ENCODE measurements around the gene IFITM2.
"Not testable (repeated sequence)": the region's sequence is repeated elsewhere in the genome, so short reads cannot be mapped to it uniquely, and the experiment has no call there.

Gene IFITM2

DNA sequence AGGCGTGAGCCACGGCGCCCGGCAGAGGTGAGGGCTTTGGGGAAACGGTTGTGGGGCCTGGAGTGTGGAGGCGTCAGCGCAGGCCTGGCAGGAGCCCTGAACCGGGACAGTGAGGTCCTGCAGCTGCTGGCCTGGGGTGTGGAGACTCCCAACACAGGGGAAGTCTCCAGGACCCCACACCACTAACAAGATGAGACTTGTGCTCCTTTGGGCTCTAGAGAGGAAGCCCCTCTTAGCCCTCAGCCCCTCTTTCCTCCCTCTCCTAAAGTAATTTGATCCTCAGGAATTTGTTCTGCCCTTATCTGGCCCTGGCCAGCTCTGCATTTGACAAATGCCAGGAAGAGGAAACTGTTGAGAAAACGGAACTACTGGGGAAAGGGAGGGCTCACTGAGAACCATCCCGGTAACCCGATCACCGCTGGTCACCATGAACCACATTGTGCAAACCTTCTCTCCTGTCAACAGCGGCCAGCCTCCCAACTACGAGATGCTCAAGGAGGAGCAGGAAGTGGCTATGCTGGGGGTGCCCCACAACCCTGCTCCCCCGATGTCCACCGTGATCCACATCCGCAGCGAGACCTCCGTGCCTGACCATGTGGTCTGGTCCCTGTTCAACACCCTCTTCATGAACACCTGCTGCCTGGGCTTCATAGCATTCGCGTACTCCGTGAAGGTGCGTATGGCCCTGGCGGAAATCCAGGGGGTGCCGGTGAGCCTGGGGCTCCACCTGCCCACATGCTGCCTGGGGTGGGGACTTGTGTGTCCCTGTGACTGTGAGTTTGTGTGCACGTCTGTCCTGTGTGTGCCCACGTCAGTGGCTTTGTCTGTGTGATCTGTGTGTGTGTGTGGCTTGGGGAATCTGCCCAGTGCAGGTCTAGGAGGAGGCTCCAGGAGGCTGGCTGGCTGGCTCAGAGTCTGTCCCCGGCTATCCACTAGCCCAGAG, at the start of gene IFITM2:
Gene IFITM2 (plus strand): TSS at position 51 of the 943 bp plus-strand sequence. CDS start 377 bp downstream, at position 428.
- not testable (repeated sequence) for DNase-seq

DNA sequence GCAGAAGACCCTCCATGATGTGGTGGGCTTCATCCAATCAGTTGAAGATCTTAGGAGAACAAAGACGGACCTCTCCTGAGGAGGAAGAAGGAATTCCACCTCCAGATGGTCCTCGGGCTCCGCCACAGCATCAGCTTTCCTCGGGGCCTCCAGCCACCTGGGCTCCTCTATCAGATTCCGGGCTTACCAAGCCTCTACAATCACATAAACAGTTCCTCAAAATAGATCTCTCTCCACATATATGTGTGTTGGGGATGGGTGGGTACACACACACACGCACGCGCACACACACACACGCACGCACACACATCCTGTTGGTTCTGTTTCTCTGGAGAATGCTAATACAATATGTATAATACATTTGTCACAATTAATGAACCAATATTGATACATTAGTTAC, 48.2 kb upstream of the IFITM2 start:
- no peak for DNase-seq

DNA sequence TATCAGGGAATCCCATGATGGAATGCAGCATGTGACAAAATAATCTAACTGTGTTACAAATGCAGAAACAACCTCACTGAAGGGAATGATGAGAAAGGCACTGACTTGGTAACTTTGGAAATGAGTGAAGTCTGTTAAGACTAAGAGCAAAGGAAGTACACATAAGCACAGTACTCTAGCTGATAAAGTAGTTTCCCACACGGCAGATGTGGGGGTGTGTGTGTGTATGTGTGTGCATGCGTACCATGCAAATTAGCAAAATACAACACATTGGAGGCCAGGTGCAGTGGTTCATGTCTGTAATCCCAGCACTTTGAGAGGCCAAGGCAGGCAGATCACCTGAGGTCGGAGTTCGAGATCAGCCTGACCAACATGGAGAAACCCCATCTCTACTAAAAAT, 46.0 kb upstream of the IFITM2 start:
- DNase-seq, result no peak

DNA sequence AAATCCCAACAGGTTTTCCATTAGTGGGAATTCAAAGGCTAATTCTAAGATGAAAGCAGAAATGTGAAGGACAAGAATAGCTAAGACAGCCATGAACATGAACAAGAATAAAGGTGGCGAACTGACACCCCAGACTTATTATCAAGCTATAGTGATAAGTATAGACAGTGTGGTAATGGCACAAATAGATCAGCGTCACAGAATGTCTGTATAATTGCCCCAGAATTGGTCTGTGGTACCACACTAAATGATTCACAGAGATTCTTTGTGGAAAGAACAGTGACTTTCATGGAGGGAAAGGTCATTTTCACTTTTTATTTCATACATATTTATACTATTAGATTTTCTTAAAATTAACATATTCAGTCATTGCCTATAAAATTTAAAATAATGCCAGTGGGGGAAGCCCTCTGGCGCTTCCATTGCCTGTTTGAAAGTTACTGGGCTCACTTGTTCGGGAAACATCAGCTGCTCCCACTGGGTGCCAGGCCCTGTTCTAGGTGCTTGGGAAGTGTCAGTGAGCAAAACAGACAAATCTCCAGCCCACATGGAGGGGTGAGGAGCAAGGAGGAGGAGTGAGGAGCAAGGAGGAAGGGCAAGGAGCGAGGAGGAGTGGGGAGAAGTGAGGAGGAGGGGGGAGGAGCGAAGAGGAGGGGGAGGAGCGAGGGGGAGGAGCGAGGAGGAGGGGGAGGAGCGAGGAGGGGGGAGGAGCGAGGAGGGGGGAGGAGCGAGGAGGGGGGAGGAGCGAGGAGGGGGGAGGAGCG, 40.8 kb upstream of the IFITM2 start:
- no peak for DNase-seq

DNA sequence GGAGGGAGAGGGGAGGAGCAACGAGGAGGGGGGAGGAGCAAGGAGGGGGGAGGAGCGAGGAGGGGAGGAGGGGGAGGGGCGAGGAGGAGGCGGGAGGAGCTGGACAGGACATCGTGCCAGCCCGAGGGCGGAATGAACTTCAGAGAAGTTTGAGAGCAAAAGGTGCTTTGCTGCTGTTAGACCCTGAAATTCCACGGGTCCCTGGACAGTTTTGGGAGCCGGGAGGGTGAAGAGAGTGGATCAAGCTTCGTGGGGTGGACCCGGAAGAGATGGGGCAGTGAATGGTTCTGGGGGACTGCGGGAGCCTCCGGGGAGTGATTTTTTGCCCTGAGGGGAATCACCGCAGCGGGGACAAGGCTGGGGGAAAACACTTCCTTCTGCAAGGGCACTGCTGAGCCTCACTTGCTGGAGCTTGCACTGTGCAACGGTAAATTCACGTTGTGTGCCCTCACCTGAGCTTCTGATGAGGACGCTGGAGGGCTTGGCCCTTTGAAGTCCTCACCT, 40.1 kb upstream of the IFITM2 start:
- no peak for DNase-seq

DNA sequence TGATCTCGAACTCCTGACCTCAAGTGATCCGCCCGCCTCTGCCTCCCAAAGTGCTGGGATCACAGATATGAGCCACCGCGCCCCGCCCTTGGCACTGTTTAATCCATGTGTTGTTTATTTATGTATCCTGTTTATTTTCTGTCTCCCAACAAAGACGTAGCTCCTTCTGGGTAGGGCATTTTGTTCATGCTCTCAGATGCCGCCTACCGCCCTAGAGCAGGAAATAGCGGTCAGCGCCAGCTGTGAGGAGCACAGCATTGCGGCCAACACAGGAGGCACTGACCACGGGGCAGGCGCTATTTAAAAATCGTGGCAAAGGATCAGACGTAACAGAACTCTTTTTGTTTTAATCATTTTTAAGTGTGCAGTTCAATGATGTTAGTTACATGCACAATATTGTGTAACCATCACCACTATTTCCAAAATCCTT, 38.9 kb upstream of the IFITM2 start:
- DNase-seq, result not testable (repeated sequence)

DNA sequence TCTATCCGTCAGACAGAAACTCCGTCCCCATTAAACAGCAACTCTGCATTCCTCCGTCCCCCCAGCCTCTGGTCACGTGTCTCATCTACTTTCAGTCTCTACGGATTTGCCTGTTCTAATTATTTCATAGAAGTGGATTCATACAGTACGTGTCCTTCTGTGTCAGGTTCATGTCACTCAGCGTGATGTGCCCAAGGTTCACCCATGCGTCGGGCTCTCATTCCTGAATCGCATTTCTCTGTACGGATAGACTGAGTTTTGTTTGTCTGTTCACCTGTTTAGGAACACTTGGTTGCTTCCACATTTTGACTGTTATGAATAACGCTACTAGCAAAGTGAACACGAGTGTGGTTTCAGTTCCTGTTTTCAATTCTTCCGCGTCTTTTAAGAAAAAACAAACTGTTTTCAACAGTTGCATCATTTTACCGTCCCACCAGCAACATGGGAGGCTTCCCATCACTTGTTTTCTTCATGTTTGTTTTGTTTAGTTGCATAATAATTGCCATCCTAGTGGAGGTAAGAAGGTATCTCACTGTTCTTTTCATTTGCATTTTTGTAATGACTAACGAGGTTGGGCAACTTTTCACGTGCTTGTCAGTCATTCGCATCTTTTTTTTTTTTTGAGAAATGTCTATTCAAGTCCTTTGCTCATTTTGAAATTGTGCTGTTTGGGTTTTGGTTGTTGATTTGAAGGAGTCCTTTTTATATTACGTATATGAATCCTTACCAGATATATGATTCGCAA, 38.3 kb upstream of the IFITM2 start:
- DNase-seq, result no peak

DNA sequence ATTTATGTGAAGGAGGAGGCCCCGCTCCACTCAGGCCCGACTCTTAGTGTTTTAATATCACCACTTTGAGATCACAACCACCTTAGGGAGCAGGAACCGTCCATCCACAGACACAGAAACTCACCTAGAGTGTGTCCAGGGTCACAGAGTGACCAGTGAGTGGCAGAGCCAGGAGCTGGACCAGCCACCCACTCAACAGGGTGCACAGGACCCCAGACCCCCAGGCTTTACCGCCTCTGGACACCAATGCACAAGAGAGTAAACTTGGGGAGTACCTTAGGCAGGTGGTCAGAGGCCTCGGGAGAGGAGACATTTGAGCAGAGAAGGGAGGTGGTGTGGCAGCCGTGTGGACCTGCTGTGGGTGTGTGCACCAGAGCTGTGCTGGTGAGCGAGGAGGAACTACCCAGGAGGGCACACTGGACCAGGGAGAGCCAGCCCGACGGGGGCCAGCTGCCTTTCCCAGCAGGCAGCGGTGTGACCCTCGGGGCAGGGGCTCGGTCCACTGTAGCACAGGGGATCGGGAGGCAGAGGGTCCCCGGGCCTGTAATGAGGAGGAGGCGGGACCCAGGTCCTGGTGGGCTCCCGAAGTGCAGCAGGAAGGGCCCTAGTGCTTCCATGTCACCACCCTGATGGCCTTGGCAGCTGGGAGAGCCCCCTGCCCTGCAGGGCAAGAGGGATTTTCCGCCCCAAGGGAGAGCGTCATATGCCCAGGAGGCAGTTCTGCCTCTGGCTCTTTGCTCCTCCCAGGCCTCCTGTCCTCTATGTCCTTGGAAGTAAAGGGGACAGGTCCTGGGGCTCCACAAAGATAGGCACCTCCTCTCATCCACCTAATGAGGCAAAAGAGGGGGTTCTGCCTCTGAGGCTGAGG, 36.9 kb upstream of the IFITM2 start:
- DNase-seq, result no peak

DNA sequence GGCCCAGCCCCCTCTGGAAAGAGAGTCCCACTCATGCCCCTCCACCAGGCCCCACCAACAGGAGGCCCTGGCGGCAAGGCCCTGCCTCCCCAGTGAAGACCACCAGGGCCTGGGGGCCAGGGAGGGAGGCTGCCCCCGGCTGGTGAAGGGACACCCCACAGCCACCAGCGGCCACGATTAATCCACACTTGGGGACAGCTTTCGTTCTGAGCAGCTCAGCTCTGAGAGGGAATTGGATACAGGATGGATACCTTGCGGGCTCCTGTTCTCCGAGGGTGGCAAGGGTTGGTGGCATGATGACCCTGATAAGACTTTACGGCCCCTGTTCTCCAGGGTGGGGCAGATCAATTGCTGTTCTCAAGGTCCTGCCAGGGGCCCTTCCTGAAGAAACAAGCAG, 36.3 kb upstream of the IFITM2 start:
- no peak for DNase-seq

DNA sequence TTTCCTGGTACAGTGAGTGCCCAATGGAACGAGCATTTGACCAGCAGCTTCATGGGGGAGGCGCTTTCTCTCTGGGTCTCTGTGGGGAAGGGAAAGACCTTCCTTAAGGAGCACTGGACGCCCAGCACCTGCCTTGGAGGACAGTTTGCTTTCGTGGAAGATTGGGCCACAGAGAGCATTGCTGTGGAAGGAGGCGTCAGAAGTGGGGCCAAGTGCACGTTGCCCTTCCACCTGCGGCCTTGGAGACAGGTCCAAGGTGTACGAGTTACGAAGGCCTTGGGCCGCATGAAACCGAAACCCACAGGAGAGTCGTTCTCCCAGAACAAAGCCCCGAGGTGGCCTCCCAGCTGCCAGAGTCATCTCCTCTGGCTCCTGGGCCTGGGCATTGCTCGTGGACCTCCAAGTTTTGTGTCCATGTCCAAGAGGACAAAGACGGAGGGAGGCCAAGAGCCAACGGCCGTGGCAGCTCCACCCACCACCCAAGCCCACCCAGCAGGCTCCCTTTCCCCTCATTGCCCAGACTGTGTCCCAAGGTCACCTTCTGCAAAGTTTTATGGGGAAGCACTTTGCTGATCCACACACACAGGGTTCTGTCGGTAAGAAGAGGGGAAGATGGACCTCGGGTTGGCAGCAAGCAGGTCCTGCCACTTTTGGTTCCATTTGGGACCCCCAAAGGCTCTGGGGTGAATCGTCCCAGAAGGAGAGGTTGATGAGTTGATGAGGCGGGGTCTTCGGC, 35.3 kb upstream of the IFITM2 start:
- no peak for DNase-seq

DNA sequence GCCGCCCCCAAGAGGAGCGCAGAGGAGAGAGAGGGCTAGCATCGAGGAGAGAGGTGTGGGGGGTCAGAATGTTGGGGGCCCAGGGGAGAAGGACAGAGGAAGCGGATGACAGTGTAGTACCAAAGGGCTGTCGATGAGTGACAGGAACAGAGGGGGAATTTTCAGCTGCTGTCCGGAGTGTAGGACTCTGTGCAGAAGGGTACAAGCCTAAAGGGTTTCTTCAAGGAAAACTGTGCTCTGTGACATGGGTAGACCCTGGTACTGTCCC, 34.8 kb upstream of the IFITM2 start:
- no peak for DNase-seq

DNA sequence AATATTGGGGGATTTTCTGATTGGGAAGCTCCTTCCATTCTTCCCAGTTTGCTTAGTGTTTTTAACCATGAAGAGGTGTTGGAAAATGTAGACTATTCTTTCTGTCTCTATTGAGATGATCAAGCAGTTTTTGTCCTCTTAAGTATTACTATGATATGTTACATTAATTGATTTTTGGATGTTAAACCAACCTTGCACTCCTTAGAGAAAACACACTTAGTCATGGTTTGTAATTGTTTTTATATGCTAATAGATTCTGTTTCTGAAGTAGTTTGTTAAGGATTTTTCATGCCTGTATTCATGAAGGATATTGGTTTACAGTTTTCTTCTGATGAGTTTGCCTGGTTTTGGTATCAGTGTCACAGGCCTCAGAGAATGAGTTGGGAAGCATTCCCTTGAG, 31.4 kb upstream of the IFITM2 start:
- no peak for DNase-seq

DNA sequence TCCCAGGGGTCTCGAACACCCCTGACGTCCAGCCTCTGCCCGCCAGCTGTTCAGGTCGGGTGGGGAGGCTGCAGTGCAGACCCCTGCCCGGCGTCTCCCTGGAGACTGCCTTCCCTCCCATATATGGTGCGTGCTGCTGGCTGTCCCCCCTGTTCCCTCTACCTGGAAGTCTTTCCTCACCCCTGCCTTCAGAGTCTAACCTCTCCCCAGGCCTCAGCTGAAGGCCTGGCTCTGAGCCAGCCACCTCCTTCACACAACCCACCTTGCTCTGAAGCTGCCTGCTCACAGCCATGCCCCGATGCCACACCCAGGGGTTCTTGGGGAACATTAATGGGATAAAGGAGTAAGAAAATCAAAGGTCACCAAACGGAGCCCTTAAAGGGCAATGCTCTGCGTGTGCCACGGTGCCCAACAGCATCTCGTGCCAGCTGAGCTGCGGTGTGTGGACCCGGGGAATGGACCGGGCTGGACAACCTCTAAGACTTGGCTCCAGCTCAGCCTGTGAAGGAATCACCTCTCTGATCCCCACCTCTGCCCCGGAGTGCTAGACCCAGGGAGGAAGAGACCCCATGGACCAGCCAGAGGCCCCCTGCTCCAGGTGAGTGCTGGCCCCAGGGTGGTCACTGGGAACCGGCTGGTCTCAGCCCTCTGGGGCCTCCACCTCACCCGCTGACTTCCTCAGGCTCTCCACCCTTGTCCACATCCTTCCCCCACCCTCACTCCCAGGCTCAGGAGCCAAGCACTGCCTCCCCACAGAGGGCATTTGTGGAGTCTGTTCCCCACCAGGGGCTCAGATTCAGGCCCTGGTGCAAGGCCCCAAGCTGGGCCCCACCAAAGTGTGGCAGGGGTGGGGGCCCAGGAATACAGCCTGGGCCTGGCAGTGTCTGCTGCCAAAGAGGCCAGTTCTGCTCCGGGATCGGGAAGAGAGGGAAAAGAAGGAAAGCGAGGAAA, 29.3 kb upstream of the IFITM2 start, which contains the start of gene NLRP6:
Gene NLRP6 (plus strand): TSS at position 407 of the 951 bp plus-strand sequence. CDS start 163 bp downstream, at position 570.
- no peak for DNase-seq

DNA sequence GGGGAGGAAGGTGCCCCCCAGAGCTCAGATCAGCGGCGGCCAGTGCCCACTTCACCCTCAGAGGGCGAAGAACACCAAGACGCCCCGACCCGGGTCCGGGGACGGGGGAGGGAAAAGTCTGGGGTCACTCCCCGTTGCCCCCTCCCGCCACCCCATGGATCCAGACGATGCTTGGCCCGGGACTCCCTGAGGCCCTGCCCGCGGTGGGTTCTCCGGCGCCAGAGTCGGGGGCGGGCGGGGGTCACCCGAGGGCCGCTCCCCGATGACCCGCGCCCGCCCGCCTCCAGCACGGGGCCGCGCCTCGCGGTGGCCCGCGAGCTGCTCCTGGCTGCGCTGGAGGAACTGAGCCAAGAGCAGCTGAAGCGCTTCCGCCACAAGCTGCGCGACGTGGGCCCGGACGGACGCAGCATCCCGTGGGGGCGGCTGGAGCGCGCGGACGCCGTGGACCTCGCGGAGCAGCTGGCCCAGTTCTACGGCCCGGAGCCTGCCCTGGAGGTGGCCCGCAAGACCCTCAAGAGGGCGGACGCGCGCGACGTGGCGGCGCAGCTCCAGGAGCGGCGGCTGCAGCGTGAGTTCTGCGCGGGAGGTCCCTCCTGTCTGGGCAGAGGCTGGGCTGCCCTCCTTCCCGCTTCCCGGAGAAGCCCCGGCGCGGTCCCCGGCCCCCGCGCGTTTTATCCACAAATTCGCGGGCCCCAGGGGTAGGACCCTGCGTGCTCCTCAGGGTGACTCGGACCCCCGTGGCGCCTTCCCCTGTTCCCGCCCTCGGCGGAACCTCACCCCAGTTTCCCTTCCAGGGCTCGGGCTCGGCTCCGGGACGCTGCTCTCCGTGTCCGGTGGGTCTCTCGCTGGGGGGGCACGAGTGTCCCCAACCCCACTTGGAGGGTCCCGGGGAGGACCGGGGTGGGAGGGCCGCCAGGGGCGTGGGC, 28.3 kb upstream of the IFITM2 start:
- DNase-seq, result no peak

DNA sequence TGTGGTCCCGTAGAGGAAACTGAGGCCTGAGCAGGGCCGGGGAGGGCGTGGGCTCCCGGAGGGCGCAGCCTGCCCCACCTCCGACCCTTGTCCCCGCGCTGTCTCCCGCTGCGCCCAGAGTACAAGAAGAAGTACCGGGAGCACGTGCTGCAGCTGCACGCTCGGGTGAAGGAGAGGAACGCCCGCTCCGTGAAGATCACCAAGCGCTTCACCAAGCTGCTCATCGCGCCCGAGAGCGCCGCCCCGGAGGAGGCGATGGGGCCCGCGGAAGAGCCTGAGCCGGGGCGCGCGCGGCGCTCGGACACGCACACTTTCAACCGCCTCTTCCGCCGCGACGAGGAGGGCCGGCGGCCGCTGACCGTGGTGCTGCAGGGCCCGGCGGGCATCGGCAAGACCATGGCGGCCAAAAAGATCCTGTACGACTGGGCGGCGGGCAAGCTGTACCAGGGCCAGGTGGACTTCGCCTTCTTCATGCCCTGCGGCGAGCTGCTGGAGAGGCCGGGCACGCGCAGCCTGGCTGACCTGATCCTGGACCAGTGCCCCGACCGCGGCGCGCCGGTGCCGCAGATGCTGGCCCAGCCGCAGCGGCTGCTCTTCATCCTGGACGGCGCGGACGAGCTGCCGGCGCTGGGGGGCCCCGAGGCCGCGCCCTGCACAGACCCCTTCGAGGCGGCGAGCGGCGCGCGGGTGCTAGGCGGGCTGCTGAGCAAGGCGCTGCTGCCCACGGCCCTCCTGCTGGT, 27.5 kb upstream of the IFITM2 start:
- DNase-seq, result no peak

DNA sequence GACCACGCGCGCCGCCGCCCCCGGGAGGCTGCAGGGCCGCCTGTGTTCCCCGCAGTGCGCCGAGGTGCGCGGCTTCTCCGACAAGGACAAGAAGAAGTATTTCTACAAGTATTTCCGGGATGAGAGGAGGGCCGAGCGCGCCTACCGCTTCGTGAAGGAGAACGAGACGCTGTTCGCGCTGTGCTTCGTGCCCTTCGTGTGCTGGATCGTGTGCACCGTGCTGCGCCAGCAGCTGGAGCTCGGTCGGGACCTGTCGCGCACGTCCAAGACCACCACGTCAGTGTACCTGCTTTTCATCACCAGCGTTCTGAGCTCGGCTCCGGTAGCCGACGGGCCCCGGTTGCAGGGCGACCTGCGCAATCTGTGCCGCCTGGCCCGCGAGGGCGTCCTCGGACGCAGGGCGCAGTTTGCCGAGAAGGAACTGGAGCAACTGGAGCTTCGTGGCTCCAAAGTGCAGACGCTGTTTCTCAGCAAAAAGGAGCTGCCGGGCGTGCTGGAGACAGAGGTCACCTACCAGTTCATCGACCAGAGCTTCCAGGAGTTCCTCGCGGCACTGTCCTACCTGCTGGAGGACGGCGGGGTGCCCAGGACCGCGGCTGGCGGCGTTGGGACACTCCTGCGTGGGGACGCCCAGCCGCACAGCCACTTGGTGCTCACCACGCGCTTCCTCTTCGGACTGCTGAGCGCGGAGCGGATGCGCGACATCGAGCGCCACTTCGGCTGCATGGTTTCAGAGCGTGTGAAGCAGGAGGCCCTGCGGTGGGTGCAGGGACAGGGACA, 26.7 kb upstream of the IFITM2 start:
- no peak for DNase-seq

DNA sequence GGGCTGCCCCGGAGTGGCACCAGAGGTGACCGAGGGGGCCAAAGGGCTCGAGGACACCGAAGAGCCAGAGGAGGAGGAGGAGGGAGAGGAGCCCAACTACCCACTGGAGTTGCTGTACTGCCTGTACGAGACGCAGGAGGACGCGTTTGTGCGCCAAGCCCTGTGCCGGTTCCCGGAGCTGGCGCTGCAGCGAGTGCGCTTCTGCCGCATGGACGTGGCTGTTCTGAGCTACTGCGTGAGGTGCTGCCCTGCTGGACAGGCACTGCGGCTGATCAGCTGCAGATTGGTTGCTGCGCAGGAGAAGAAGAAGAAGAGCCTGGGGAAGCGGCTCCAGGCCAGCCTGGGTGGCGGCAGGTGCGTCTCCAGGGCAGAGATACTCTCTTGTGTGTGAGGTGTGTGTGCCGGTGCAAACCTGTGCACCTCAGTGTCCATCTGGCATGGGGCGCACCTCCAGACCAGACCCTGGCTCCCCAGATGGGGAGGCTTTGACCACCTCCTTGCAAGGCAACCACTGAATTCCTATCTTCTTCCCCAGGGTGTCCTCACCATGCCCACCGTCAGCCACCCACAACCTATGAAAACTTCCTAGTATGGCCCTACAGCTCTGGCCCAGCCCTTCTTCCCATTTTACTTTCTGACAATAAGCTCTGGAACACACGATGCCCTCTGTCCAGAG, 26.0 kb upstream of the IFITM2 start:
- DNase-seq, result no peak
